ENCODE data around the gene FBXW5.

FBXW5 gene

GRCh38 chr9:136962163-136962562 is 17.6 kb upstream of the FBXW5 start:
- no peaks in the 10 kb centered on the region for H3K4me1 ChIP-seq (ENCODE audit: low read length)
- H3K9me3 ChIP-seq (ENCODE audit: insufficient read depth, low read length), result no peaks in the 10 kb centered on the region
- H3K27me3 ChIP-seq (ENCODE audit: low read depth, low read length), result no peaks in the 10 kb centered on the region
- no peak overlapping the region for H3K4me2 ChIP-seq (ENCODE audit: low read length)
- H3K4me3 ChIP-seq (ENCODE audit: low read length), result no peak overlapping the region
- H3K79me2 ChIP-seq (ENCODE audit: low read length), result no peaks in the 10 kb centered on the region
- H3K9ac ChIP-seq (ENCODE audit: low read length), result no peak overlapping the region
- no peak overlapping the region for H3K27ac ChIP-seq (ENCODE audit: low read length)
- no peak for TF ChIP-seq CTCF (IDR thresholded peaks at IDR 0.05; ENCODE audit: low read depth, low read length)
- TF ChIP-seq EZH2phosphoT487 (IDR thresholded peaks at IDR 0.05; ENCODE audit: low read depth), result no peak
- no peaks in the 10 kb centered on the region for H3K36me3 ChIP-seq (replicated peaks; ENCODE audit: low read depth, low read length)
- no peaks in the 10 kb centered on the region for H4K20me1 ChIP-seq (ENCODE audit: insufficient read depth, low read length)
- no peak overlapping the region for H2AFZ ChIP-seq (ENCODE audit: low read depth, low read length)

- no peaks in the 10 kb centered on the region for H3K9me3 ChIP-seq (ENCODE audit: insufficient read depth, low read length)
- no peak overlapping the region for H3K4me3 ChIP-seq (ENCODE audit: low read length)
- no peak overlapping the region for H2AFZ ChIP-seq (ENCODE audit: low read depth, low read length)
- H3K79me2 ChIP-seq (ENCODE audit: low read length), result no peaks in the 10 kb centered on the region
- no peak overlapping the region for H3K4me2 ChIP-seq (ENCODE audit: low read length)
- H3K27ac ChIP-seq (ENCODE audit: low read length), result no peak overlapping the region
- no peaks in the 10 kb centered on the region for H3K36me3 ChIP-seq (replicated peaks; ENCODE audit: low read depth, low read length)
- no peak overlapping the region for H3K9ac ChIP-seq (ENCODE audit: low read length)
- H3K4me1 ChIP-seq (ENCODE audit: low read length), result no peaks in the 10 kb centered on the region
- no peak for TF ChIP-seq CTCF (IDR thresholded peaks at IDR 0.05; ENCODE audit: low read depth, low read length)
- no peak for TF ChIP-seq EZH2phosphoT487 (IDR thresholded peaks at IDR 0.05; ENCODE audit: low read depth)
- H4K20me1 ChIP-seq (ENCODE audit: insufficient read depth, low read length), result no peaks in the 10 kb centered on the region
- H3K27me3 ChIP-seq (ENCODE audit: low read depth, low read length), result no peaks in the 10 kb centered on the region
Measured at GRCh38 chr9:136961279-136962065, 16.9 kb upstream of the FBXW5 start.

- no peak overlapping the region for H3K9ac ChIP-seq (ENCODE audit: low read length)
- no peaks in the 10 kb centered on the region for H3K4me1 ChIP-seq (ENCODE audit: low read length)
- no peaks in the 10 kb centered on the region for H3K36me3 ChIP-seq (replicated peaks; ENCODE audit: low read depth, low read length)
- H3K4me2 ChIP-seq (ENCODE audit: low read length), result no peak overlapping the region
- no peak overlapping the region for H3K4me3 ChIP-seq (ENCODE audit: low read length)
- no peaks in the 10 kb centered on the region for H3K79me2 ChIP-seq (ENCODE audit: low read length)
- TF ChIP-seq EZH2phosphoT487 (IDR thresholded peaks at IDR 0.05; ENCODE audit: low read depth) (no peak), CTCF (IDR thresholded peaks at IDR 0.05; ENCODE audit: low read depth, low read length) (no peak)
- no peaks in the 10 kb centered on the region for H3K9me3 ChIP-seq (ENCODE audit: insufficient read depth, low read length)
- no peaks in the 10 kb centered on the region for H3K27me3 ChIP-seq (ENCODE audit: low read depth, low read length)
- H2AFZ ChIP-seq (ENCODE audit: low read depth, low read length), result no peak overlapping the region
- no peak overlapping the region for H3K27ac ChIP-seq (ENCODE audit: low read length)
- no peaks in the 10 kb centered on the region for H4K20me1 ChIP-seq (ENCODE audit: insufficient read depth, low read length)
Measured at GRCh38 chr9:136960938-136961275, 16.4 kb upstream of the FBXW5 start.

GRCh38 chr9:136960212-136960937 is 15.8 kb upstream of the FBXW5 start:
- no peak overlapping the region for H2AFZ ChIP-seq (ENCODE audit: low read depth, low read length)
- H3K27ac ChIP-seq (ENCODE audit: low read length), result no peak overlapping the region
- no peak overlapping the region for H3K4me2 ChIP-seq (ENCODE audit: low read length)
- H3K36me3 ChIP-seq (replicated peaks; ENCODE audit: low read depth, low read length), result no peaks in the 10 kb centered on the region
- no peak overlapping the region for H3K4me3 ChIP-seq (ENCODE audit: low read length)
- no peaks in the 10 kb centered on the region for H3K4me1 ChIP-seq (ENCODE audit: low read length)
- H3K9ac ChIP-seq (ENCODE audit: low read length), result no peak overlapping the region
- no peaks in the 10 kb centered on the region for H3K27me3 ChIP-seq (ENCODE audit: low read depth, low read length)
- TF ChIP-seq EZH2phosphoT487 (IDR thresholded peaks at IDR 0.05; ENCODE audit: low read depth) (no peak), CTCF (IDR thresholded peaks at IDR 0.05; ENCODE audit: low read depth, low read length) (no peak)
- H3K79me2 ChIP-seq (ENCODE audit: low read length), result no peaks in the 10 kb centered on the region
- no peaks in the 10 kb centered on the region for H4K20me1 ChIP-seq (ENCODE audit: insufficient read depth, low read length)
- no peaks in the 10 kb centered on the region for H3K9me3 ChIP-seq (ENCODE audit: insufficient read depth, low read length)
